COR-L47 (cell line): Measurements from ENCODE around the gene GABPB2.
A peak's percentile ranks its signal among the peaks of the same experiment; 100 is the strongest.

Source experiments
- DNase-seq: peaks from one replicate; lab custom pipeline; 2025; lab: John Stamatoyannopoulos, UW

The GABPB2 gene

DNA sequence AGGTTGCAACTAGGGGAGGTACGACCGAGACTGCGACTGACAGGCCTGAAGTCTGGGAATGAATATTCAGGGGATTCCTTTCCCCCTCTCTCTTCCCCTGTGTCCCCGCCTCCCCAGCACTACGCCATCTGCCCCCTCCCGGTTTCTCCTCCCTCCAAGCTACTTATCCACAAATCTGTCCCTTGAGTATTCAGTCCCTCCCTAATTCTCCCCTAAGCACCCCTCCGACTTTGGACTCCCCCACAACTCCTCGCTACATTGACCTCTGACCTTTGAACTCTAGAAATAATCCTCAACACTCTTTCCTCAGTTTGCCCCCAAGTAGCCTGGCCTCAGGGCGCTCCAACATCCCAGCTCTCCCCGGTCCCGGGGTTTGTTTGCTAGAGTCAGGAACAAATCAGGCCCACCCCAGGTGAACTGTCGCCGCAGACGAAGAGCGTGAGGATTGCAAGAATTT, 94.7 kb downstream of the GABPB2 start:
- DNase-seq = peak; percentile 23

DNA sequence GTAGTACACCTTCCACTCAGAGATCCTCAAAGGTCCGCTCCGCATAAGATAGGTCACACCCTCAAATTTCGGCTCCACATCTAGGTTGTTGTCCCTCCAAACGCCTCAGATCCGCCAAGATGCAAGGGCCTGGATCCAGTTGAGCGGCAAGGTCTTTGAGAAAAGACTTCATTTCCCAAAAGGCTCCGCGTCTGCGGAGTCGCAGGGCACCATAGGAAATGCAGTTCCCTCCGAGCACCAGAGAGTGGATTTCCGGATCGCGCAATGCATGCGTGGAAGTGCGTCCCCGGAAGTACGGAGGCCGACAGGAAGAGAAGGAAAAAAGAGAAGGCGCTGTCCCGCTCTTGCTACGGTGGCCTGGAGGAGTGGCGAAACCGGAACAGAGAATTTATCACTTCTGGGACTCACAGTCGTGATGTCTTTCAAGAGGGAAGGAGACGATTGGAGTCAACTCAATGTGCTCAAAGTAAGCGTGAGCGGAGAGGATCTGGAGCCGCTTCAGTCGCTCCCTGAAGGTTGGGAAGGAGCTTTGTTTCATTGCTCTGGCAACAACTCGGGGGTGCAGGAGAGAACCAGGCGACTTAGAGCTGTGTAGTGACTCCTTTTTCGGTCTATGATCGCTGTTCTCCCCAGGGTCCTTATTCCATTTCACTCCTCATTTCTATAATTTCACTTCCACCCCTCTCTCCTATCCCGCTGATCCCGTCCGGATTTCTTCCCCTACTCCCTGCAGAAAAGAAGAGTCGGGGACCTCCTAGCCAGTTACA, 95.4 kb downstream of the GABPB2 start, which contains the start of the genes LYSMD1 and SCNM1:
TSS of gene LYSMD1 (minus strand) at position 165 of the 767 bp plus-strand sequence. CDS start 644 bp downstream, outside the sequence.
TSS of gene SCNM1 (plus strand) at position 407 of the 767 bp plus-strand sequence. CDS start at position 416, 9 bp downstream.
- DNase-seq = peak; percentile 97

DNA sequence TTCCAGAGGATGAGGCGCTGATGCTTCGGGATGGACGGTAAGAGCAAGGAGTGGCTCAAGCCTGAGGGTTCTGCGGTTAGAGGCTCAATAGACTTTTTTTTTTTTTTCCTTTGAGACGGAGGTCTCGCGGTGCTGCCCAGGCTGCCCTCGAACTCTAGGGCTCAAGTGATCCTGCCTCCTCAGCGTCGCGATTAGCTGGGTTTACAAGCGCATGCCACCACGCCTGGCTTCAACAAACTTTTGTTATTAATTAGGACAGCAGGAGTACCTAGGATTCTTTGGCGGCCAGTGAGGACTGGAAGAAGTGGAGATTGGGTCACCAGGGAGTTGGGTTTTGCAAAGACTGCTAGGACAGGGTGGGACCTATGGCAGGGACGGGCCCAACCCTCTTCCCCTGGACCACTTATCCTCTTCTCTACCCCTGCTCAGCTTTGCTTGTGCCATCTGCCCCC, 96.0 kb downstream of the GABPB2 start:
- DNase-seq = no peak

DNA sequence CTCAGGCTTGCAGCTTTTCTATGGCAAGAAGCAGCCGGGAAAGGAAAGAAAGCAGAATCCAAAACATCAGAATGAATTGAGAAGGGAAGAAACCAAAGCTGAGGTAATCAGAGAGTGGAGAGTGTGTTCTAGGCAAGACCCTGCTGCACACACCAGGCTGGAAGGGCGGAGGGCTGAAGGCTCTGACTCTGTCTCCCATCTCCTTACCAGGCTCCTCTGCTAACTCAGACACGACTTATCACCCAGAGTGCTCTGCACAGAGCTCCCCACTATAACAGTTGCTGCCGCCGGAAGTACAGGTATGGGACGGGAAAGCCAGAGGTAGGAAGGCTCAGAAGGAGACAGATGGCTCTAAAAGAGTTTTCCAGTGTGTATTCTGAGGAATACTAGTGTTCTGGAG, 96.6 kb downstream of the GABPB2 start:
- no peak for DNase-seq

DNA sequence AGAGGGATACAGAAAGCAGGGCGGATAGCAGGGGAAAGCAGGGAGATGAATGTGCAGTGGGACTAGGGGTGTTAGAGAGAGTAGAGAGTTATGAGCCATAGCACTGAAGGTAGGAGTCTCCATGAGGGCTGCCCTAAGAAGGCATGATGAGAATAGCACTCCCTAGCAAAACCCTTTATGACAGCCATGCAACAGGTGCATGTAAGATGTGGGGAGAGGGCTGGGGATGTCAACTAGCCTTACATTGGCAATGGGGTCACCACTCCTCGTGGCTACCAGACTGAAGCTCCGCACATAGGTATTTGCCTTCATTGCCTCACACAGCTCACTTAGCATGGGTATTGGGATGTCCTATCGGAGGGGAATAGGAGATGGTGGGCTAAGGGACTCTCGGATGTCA, 100.6 kb downstream of the GABPB2 start:
- DNase-seq = no peak
